Measurements from ENCODE around the gene DCC.
"Not testable (repeated sequence)": the region's sequence is repeated elsewhere in the genome, so short reads cannot be mapped to it uniquely, and the experiment has no call there.

The DCC gene

DNA sequence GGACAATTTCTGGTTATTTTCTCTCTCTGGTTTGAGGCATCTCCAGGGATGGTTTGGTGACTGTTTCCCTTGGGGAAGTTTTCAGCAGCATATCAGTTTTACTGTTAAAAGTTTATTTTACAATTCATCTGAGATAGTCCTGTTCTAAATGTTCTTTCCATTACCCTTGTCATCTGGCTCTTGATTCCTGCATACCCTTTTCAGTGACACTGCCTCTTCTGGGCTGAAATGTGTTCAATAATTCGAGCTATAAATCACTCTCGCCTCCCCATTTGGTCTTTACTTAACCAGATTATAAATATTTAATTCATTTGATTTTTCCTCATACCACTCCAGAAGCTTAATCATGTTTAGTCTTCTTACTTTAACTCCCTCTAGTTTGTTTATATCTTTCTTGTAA lies 9.5 kb downstream of the DCC start:
- no peak for FAIRE-seq
- no peak for DNase-seq (ENCODE audit: low spot score)

- DNase-seq (ENCODE audit: low spot score) (no peak), FAIRE-seq (no peak)
Observed at GRCh38 chr18:52352920-52353319, 12.9 kb downstream of the DCC start.

- FAIRE-seq, result no peak
- no peak for DNase-seq (ENCODE audit: low spot score)
Observed at GRCh38 chr18:52353589-52353988, 13.6 kb downstream of the DCC start.

GRCh38 chr18:52363861-52364260 lies 23.9 kb downstream of the DCC start:
- FAIRE-seq (no peak), DNase-seq (ENCODE audit: low spot score) (no peak)

- not testable (repeated sequence) for FAIRE-seq; DNase-seq (ENCODE audit: low spot score)
Observed at GRCh38 chr18:52366851-52367250, 26.9 kb downstream of the DCC start.

- DNase-seq (ENCODE audit: low spot score), result no peak
- no peak for FAIRE-seq
Observed at GRCh38 chr18:52367953-52368742, 28.2 kb downstream of the DCC start.

GRCh38 chr18:52370841-52371240 lies 30.8 kb downstream of the DCC start:
- FAIRE-seq (no peak), DNase-seq (ENCODE audit: low spot score) (no peak)

DNA sequence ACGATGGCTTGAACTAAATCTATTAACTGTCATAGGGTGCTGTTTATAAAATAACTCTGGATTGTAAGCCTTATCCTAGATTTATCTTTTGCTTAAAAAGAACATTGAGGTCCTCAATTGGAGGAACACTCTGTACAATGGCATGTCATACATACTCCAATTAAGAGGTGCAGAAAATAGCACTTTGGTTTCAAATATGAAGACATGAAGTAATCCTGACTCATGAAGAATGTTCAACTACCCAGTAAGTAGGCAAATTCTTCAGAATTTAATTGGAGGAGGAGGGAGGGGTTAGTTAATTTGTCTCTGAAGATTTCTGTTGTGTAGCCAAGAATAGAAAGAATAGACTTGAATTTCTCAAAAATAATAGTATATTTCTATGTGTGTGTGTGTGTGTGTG lies 36.1 kb downstream of the DCC start:
- FAIRE-seq, result no peak
- no peak for DNase-seq (ENCODE audit: low spot score)

- no peak for FAIRE-seq
- DNase-seq (ENCODE audit: low spot score), result no peak
Observed at GRCh38 chr18:52377094-52377493, 37.1 kb downstream of the DCC start.

GRCh38 chr18:52386306-52386705 lies 46.3 kb downstream of the DCC start:
- FAIRE-seq (no peak), DNase-seq (ENCODE audit: low spot score) (no peak)

GRCh38 chr18:52387175-52387574 lies 47.2 kb downstream of the DCC start:
- FAIRE-seq (no peak), DNase-seq (ENCODE audit: low spot score) (no peak)

GRCh38 chr18:52391810-52392559 lies 52.0 kb downstream of the DCC start:
- DNase-seq (ENCODE audit: low spot score) (no peak), FAIRE-seq (no peak)

- FAIRE-seq, result no peak
- DNase-seq (ENCODE audit: low spot score), result no peak
Observed at GRCh38 chr18:52394602-52395001, 54.6 kb downstream of the DCC start.

DNA sequence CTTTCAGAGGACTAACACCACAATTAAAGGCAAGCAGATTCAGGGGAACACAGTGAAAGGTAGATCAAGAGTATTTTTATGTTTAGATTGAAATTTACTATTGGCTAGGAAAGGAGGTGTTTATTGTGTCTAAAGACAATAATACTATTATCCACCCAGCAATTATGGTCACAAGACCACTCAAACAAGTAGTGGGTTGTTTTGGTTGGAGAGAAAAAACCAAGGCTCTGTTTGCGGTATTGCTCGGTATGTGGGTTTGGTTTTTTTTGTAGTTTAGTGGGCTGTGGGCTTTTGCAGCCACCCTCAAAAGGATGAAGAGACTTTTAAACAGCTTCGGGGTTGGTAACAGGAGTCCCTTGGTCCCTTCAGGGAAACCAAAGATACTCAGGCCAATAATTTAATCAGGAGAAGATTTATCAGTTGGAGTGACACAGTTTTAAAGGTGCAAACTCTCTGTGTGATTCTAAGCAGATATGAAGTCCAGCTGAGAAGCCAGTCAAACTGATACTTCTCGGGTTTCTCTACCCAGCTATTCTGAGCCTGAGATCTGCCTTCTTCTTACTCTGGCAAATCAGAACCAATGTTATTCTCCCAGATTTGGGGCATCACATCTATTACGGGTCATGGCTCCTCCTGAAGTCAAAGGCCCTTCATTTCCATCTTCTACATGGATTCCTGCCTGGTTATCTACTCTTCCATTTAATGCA lies 55.3 kb downstream of the DCC start:
- DNase-seq (ENCODE audit: low spot score), result no peak
- no peak for FAIRE-seq

DNA sequence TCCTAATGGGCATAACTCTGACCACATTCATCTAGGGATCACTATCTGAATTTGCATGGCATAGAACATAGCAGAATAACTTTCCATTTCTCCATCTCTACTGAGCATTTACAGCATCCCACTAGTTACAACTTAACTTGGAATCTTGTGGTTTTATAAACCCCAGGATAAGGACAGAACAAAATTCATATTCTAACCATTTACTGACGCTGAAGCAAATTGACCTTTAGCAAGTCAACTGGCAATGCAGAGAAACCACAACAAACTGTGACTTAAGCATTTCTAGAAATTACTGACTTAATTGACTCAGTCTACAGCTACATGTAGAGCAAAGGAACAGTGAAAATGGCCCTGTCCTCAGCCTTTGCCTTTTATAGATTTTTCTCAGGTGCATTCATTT lies 61.2 kb downstream of the DCC start:
- FAIRE-seq, result no peak
- no peak for DNase-seq (ENCODE audit: low spot score)

- FAIRE-seq (no peak), DNase-seq (ENCODE audit: low spot score) (no peak)
Observed at GRCh38 chr18:52402814-52403213, 62.8 kb downstream of the DCC start.

GRCh38 chr18:52403291-52404021 lies 63.5 kb downstream of the DCC start:
- FAIRE-seq, result no peak
- no peak for DNase-seq (ENCODE audit: low spot score)

GRCh38 chr18:52408800-52409302 lies 68.9 kb downstream of the DCC start:
- FAIRE-seq (no peak), DNase-seq (ENCODE audit: low spot score) (no peak)

- DNase-seq (ENCODE audit: low spot score) (no peak), FAIRE-seq (no peak)
Observed at GRCh38 chr18:52409727-52410126, 69.7 kb downstream of the DCC start.

- no peak for FAIRE-seq
Observed at GRCh38 chr18:52415131-52415530, 75.1 kb downstream of the DCC start.

DNA sequence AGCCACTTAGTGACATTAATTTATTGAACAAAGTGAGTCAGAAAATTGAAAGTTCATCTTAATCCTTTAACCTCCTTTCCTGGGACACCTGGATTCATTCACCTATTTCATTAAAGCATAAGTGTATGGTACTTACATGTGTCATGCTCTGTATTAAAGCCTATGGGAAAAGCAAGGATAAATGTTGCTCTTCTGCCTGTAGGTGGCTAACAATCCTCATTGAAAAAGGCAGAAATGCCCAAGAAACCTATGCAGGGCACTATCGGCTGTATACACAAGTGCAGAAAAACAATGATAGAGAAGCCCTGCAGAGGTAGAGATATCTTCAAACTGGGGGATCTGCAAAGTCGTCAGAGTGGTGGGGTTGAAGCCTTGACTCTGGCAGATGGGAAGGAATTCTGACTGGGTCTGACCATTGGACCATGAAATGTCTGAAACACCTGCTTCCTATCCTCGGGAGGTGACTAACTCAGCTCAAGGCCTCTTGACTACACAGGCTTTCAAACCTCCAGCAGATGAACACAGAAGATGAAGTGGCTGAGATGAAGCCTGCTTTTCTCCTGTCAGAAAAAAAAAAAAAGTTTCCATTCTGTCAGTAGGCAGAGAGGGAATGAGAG lies 83.1 kb downstream of the DCC start:
- no peak for FAIRE-seq
- DNase-seq (ENCODE audit: low spot score), result no peak

More at GRCh38 chr18:52415131-52415530, 75.1 kb downstream of the DCC start:
- DNase-seq (ENCODE audit: low spot score), result no peak

Measured in RCC 7860 (cell line).